ENCODE measurements around the gene VBP1.

VBP1 gene

GRCh38 chrX:155242300-155242699, 26.0 kb downstream of the VBP1 start:
- TF ChIP-seq ISL1 (CRISPR knock-in tag; IDR thresholded peaks at IDR 0.05) (no peak), SNAI2 (CRISPR knock-in tag; IDR thresholded peaks at IDR 0.05) (no peak), TSHZ2 (CRISPR knock-in tag; IDR thresholded peaks at IDR 0.05) (no peak), TOX (CRISPR knock-in tag; IDR thresholded peaks at IDR 0.05; ENCODE audit: borderline replicate concordance) (no peak)
- TF ChIP-seq, protein P1, sequence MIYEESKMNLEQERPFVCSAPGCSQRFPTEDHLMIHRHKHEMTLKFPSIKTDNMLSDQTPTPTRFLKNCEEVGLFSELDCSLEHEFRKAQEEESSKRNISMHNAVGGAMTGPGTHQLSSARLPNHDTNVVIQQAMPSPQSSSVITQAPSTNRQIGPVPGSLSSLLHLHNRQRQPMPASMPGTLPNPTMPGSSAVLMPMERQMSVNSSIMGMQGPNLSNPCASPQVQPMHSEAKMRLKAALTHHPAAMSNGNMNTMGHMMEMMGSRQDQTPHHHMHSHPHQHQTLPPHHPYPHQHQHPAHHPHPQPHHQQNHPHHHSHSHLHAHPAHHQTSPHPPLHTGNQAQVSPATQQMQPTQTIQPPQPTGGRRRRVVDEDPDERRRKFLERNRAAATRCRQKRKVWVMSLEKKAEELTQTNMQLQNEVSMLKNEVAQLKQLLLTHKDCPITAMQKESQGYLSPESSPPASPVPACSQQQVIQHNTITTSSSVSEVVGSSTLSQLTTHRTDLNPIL (CRISPR knock-in tag; IDR thresholded peaks at IDR 0.05; ENCODE audit: low read depth), result no peak
- TF ChIP-seq, protein P2, sequence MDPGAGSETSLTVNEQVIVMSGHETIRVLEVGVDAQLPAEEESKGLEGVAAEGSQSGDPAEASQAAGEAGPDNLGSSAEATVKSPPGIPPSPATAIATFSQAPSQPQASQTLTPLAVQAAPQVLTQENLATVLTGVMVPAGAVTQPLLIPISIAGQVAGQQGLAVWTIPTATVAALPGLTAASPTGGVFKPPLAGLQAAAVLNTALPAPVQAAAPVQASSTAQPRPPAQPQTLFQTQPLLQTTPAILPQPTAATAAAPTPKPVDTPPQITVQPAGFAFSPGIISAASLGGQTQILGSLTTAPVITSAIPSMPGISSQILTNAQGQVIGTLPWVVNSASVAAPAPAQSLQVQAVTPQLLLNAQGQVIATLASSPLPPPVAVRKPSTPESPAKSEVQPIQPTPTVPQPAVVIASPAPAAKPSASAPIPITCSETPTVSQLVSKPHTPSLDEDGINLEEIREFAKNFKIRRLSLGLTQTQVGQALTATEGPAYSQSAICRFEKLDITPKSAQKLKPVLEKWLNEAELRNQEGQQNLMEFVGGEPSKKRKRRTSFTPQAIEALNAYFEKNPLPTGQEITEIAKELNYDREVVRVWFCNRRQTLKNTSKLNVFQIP (CRISPR knock-in tag; IDR thresholded peaks at IDR 0.05; ENCODE audit: borderline replicate concordance, low read depth), result no peak
- ATAC-seq, result no peak

GRCh38 chrX:155246748-155247147, 30.5 kb downstream of the VBP1 start:
- ATAC-seq, result no peak
- TF ChIP-seq CSDC2 (CRISPR knock-in tag; IDR thresholded peaks at IDR 0.05), result no peak
- TF ChIP-seq, protein P3, sequence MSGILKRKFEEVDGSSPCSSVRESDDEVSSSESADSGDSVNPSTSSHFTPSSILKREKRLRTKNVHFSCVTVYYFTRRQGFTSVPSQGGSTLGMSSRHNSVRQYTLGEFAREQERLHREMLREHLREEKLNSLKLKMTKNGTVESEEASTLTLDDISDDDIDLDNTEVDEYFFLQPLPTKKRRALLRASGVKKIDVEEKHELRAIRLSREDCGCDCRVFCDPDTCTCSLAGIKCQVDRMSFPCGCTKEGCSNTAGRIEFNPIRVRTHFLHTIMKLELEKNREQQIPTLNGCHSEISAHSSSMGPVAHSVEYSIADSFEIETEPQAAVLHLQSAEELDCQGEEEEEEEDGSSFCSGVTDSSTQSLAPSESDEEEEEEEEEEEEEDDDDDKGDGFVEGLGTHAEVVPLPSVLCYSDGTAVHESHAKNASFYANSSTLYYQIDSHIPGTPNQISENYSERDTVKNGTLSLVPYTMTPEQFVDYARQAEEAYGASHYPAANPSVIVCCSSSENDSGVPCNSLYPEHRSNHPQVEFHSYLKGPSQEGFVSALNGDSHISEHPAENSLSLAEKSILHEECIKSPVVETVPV (CRISPR knock-in tag; IDR thresholded peaks at IDR 0.05), result no peak
- no peak for TF ChIP-seq RARB (CRISPR knock-in tag; IDR thresholded peaks at IDR 0.05)
- TF ChIP-seq BACH2 (CRISPR knock-in tag; IDR thresholded peaks at IDR 0.05; ENCODE audit: borderline replicate concordance), result no peak
- no peak for TF ChIP-seq ISL1 (CRISPR knock-in tag; IDR thresholded peaks at IDR 0.05)
- TF ChIP-seq ZFP30 (CRISPR knock-in tag; IDR thresholded peaks at IDR 0.05), result no peak
- no peak for TF ChIP-seq TCF4 (CRISPR knock-in tag; IDR thresholded peaks at IDR 0.05; ENCODE audit: borderline replicate concordance)
- no peak for TF ChIP-seq ZC3H10 (CRISPR knock-in tag; IDR thresholded peaks at IDR 0.05)
- TF ChIP-seq ARNTL (CRISPR knock-in tag; IDR thresholded peaks at IDR 0.05; ENCODE audit: borderline replicate concordance, low read depth), result no peak

GRCh38 chrX:155247497-155247896, 31.2 kb downstream of the VBP1 start:
- ATAC-seq, result no peak
- TF ChIP-seq, protein P2 (CRISPR knock-in tag; IDR thresholded peaks at IDR 0.05; ENCODE audit: borderline replicate concordance, low read depth), result no peak
- TF ChIP-seq, protein P1 (CRISPR knock-in tag; IDR thresholded peaks at IDR 0.05; ENCODE audit: low read depth), result no peak
- TF ChIP-seq PATZ1 (CRISPR knock-in tag; IDR thresholded peaks at IDR 0.05; ENCODE audit: borderline replicate concordance) (no peak), PPARA (CRISPR knock-in tag; IDR thresholded peaks at IDR 0.05; ENCODE audit: borderline replicate concordance) (no peak), ZFP3 (CRISPR knock-in tag; IDR thresholded peaks at IDR 0.05) (no peak), ISL1 (CRISPR knock-in tag; IDR thresholded peaks at IDR 0.05) (no peak), ZNF70 (CRISPR knock-in tag; IDR thresholded peaks at IDR 0.05) (no peak), TOX (CRISPR knock-in tag; IDR thresholded peaks at IDR 0.05; ENCODE audit: borderline replicate concordance) (no peak), TCF4 (CRISPR knock-in tag; IDR thresholded peaks at IDR 0.05; ENCODE audit: borderline replicate concordance) (no peak), ZNF8 (CRISPR knock-in tag; IDR thresholded peaks at IDR 0.05) (no peak), GLIS3 (CRISPR knock-in tag; IDR thresholded peaks at IDR 0.05) (no peak), OSR1 (CRISPR knock-in tag; IDR thresholded peaks at IDR 0.05) (no peak), ARNTL (CRISPR knock-in tag; IDR thresholded peaks at IDR 0.05; ENCODE audit: borderline replicate concordance, low read depth) (no peak), ZNF565 (CRISPR knock-in tag; conservative IDR thresholded peaks at IDR 0.05; ENCODE audit: low read depth) (no peak), SNAI2 (CRISPR knock-in tag; IDR thresholded peaks at IDR 0.05) (no peak), ZC3H10 (CRISPR knock-in tag; IDR thresholded peaks at IDR 0.05) (no peak)
- TF ChIP-seq, protein P3 (CRISPR knock-in tag; IDR thresholded peaks at IDR 0.05), result no peak

All from SK-N-SH treated with all-trans-retinoic acid at 6 μM for 48 hours (cell line).